NCI-H460 (cell line): ENCODE results near the gene MLIP. TPM values are rescaled to one million over a fixed set of nuclear protein-coding genes. Genes with fewer than 3 reads are reported as not detected.

Source experiments
- DNase-seq: peaks from one replicate; pipeline ENCODE4 v3.0.0-alpha.2; 2016; ENCODE audit warnings: low read depth; ENCODE audit errors: extremely low read depth
- total RNA-seq: library from RNA; depleted of rRNA; stranded (reverse); fragments of >200 nt; shearing (Covaris generic); gene quantifications from 2 replicates; pipeline ENCODE4 v1.2.3, GENCODE V29; 2014

Gene MLIP
- total RNA-seq, 1 experiment from 2014 or later: not detected

DNA sequence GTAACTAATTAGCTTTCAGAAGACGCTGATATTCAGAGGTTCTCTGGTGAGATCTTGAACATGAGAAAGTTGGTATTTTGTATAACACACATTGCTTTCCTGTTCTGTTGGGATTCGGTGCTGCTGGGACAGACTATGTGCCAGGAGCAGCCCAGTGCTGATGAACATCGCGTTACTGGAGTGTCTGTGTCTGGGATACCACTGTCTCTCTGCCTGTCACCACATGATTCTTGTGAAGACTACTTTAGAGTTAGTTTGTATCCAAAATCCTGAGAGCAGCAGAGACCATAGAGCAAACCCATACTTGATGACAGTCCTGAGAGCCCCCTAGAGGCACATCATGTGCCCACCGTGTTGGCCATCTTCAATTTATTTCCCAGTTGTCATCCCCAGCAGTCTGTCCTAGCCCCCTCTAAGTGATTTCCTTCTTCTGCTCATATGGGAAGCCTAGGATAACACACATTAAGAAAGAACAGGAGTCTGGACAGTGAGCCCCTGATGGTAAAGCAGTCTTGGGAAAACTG lies 155.2 kb downstream of the MLIP start:
- no peak for DNase-seq

DNA sequence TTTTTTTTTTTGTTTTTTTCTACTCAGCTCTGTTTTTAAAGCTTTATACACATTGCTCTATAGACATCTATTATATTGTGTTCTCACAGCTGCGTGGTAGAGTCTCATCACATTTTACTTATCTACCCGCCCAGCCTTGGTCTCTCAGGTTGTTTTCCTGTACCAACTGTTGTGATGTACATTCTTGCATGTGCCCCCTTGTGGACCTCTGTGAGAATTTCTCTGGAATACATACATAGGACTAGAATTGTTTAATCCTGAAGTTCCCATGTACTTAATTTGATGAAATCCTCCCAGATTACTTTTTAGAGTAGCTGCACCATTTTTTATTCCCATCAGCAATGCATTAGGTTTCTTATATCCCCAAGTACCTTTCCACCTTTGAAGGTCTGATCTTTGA lies 156.6 kb downstream of the MLIP start:
- peak; percentile 56 for DNase-seq

DNA sequence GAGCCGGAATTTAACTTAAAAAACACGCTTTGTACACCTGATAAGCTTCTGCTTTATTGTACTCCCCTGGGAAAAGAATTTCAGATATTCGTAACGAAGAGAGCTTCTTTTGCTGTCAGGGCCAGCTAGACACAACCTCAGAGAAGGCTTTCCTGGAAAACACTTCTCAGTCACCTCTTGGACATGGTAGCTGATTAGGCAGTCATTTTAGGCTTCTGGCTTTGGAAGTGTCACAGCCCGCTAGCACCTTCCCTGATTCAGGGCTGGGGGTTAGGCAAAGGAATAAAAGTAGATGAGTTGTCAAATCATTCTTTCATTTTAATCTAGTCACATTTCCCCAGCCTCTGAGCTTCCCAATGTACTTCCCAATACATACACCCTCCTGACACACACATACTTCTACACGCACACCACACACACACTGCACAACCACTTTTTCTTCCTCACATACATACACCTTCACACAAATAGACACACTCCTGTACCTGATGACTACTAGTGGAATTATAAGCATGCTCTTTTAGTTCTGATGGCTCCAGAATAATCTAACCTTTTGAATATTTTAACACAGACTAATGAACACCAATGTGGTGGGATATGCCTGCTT lies 162.1 kb downstream of the MLIP start:
- DNase-seq: no peak

DNA sequence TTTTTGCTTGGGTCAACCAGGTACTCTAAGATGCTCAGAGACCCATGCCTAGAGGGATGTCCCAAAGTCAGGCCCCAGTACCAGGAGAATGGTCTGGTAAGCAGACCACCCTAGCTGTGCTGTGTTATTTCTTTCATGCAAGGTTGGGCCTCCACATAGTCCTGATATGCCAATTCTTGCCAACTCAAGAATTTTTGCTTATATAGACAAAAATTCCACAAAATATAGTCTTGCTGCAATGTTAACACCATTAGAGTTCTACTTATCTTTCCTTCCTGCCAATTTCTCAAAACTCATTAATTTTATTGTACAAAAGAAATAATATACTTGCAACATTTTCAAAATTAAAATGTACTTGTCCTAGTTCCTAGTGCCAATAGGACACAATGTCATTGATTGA lies 163.1 kb downstream of the MLIP start:
- no peak for DNase-seq

DNA sequence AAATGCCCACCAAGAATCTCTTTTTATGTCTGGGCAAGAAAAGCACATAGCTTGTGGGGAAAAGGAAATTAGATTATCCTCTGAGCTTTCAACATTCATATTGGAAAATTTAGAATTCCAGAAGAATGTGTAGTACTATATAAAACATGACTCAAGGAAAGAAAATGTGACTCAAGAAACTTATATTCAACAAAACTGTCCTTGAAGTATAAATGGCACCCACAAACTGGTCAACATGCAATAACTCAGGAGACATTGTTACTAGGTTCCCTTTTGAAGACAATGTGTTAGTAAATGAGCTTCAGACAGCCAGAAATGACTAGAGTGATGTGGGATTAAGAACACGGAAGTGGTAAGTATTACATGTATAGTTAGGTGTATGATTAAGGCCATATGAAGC lies 170.9 kb downstream of the MLIP start:
- DNase-seq: no peak

DNA sequence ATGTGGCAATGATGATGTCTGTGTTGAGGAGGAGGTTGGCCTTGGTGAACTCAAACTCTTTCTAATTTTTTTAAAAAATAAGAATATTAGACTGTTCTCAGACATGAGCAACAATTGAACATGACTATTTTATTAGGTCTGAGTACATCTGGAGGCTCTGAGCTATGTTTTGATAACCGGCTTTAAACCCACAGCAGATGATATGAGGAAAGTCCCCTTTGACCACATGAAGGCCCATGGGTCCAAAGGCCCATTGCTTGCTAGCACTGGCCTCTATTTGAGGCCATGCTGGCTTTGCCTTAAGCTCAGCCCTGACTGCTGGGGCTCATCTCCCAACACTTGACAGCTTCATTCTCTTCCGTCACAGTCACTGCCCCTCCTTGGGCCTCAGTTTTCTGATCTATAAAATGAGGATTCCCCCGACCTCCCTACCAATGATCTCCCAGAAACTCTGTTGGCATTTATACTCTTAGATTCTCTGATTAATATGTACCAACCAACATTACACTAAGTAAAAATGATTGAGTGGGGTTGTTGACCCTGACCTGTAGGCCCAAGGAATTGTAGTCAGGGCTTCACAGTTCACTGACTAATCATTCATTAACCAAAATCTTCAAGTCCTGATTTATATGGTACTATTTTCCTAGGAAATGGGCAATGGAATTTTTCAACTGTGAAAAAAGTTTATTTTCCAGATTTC lies 173.1 kb downstream of the MLIP start:
- no peak for DNase-seq

DNA sequence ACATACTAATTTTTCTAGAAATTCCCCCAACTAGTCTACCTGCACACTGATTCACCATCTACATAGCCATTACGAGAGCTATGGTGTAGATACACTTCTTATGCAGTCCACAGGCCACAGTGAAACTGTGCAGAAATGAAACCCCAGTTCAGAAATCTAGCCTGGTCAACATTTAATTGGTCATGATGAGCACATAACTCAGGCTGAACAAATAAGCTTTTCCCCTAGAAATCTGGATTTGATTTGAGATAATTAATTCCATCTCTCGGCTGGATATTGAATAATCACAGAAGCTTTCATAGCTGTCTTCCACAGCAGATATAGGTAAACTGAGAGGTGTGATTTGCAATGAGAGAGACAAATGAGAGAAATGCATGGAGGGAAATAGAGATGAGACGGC lies 174.4 kb downstream of the MLIP start:
- no peak for DNase-seq

DNA sequence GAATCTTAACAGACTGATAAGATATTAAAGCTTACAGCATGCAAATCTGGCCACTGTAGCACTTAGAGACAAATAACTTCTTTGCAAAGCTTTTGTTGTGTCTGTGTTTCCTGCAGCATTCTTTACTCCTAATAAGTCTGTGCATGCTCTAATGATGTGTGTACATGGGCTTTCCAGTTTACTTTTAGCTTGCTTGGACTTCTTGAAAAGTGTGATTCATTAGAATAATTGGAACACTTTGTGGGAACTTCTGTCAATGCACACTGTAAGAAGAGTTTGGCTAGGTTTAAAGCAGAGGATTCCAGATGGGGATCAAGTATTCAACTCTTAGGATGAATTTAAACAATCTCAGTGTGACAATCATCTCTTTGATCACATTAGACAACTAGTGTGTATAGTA lies 174.9 kb downstream of the MLIP start:
- no peak for DNase-seq

DNA sequence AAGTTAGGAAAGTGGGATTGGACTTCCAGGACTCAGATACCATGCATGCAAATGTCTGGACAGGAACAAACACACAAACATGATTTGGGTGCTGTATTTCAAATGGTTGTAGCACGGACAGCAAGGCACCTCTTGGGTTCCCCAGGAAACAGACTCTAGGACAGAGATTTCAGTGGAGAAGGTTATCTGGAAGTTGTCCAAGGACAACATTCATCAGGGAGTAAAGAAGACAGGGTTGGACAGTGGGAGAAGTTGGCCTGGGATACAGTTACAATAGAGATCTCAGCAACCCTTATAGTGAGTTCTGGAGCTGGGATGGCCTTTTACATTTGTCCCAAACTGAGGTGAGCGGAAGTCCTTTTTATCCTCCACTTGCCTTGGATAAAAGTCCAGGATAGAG lies 177.2 kb downstream of the MLIP start:
- DNase-seq: no peak

DNA sequence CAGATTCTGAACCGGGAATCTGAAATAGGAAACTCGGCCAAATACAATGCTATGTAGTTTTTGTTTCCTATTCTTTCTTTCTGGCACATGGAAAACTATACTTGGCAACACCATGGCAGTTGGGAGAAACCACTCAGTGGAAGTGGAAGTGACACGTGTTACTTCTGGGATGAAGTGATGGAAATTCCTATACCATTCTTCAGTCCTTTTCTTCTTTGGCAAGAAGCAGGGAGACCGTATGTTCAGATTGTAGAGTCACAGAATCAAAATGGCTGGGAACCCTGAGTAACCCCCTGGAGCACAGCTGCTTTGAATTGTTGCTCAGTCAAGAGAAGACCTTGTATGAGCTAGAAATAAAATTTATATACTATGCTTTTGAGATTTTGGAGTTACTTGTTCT lies 178.2 kb downstream of the MLIP start:
- DNase-seq: no peak

DNA sequence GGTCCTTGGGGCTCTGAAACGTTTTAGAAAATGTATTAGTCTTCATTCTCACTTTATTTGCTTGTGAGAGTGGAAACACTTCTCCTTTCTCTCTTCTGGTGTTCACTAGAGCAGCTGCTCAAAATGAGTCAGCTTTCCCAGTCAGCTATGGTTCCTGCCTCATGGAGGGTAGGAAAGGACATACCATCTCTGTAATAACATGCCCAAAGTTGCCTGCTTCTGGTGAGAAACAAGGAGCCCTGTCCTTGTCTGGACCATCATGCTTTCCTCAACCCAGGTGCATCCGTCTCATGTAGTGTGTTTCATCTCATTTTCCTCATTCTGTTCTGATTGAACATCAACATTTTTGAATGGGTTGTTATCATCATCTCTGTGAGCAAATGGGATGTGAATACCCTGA lies 179.9 kb downstream of the MLIP start:
- DNase-seq: no peak

DNA sequence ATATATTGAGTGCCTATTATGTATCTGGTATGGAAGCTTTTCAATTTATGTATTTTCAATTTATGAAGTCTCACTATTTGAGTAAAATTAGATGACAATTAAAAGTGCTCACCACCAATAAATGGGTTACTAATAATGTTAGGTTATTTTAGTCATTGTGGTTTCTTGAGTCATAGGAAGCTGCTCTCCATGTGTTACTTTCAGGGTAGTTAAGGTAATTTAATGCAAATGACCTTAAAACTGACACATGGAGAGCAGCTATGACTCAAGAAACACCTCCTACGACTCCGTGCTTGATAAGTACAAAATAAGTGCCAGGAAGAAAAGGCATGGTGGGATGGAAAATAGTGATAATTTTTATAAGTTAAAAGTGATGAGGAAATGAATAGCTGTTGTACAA lies 180.5 kb downstream of the MLIP start:
- no peak for DNase-seq

DNA sequence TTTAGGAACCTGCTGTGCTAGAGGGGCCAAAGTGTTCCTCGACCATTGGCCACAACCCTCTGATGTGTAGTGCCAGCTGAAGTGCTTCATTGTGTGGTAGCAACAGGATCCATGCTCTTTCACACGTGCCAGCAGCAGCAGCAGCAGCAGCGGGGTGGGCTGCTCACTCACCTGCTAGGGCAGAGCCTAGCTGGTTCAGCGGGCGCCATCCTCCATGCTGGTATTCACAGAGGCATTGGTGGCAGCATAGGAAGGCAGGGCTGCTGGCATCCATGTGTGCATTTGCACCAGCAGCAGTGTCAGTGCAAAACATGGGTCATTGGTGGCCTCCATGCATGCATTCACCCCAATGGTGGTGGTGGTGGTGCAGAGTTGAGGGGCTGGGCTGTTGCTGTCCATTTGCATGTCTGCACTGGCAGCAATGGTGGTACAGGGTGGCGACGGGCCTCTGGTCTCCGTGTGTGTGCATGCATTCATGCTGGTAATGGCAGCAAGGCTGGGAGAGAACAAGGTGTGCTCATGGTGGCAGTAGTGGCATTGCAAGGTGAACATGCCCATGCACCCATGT lies 183.8 kb downstream of the MLIP start:
- DNase-seq: no peak

DNA sequence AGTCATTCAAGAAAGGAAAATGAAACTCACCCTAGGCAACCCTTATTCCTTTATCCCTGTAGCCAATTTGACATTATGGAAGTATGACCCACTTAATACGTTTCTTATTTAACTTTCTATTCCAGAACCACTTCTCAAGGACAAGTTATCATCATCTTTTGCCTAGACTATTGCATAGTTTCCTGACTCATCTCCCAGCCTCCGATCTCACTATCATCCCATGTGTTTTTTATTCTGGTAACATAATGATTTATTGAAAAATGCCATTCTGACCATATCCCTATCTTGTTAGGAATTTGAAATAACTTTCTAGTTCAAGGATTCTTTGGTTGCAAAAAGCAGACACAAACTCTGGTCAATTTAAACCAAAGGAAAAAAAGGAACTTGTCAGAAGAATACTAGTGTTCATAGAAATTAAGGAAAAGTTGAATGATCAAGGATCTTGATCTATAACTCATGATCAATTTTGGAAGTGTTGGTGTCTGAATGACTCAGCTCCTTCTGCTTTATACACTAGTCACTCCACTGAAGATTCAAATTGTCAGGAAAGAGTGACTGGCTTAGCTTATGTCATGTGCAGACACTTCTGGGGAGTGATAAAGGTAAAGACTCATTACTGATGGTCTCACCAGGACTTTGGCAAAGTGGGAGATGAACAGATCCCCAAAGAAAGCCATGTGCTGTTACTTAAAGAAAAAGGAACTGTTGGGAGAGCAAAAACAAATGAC lies 188.5 kb downstream of the MLIP start:
- DNase-seq: no peak

DNA sequence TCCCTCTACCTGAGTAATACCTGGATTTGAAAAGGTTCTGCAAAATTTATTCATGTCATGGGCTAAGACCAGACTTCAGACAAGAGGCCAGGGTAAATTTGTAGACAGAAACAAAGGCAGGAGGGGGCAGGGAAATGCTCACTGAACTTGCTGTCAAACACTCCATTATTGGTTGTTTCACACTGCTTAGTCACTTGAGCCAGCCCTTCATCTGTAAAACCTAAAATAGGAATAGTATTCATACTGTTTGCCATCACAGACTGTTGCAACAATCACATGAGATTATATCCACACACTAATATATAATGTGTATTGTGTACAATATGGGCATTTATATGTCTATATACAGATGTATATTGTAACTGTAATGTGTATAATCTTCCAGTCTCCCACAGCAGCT lies 190.5 kb downstream of the MLIP start:
- DNase-seq: no peak

DNA sequence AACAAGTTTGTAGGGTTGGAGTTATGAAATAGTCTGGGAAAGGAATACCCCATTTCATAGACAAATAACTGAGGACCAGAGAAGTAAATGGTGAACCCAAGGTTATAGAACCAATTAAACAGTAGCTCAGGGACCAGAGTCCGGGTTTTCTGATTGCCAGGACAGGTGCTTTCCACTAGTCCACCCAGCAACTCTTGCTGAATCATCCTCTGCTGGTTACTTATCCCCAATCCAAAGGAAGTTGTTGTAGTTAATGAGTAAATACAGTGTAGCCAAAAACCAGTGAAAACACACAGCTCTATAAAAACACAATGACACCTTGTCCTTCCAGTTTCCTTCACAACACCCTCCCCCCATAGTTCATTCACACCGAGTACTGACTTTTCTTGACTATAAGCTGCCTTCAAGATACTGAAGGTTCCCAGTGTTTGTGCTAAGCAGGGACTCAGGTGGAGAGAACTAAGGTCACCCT lies 196.2 kb downstream of the MLIP start:
- no peak for DNase-seq

DNA sequence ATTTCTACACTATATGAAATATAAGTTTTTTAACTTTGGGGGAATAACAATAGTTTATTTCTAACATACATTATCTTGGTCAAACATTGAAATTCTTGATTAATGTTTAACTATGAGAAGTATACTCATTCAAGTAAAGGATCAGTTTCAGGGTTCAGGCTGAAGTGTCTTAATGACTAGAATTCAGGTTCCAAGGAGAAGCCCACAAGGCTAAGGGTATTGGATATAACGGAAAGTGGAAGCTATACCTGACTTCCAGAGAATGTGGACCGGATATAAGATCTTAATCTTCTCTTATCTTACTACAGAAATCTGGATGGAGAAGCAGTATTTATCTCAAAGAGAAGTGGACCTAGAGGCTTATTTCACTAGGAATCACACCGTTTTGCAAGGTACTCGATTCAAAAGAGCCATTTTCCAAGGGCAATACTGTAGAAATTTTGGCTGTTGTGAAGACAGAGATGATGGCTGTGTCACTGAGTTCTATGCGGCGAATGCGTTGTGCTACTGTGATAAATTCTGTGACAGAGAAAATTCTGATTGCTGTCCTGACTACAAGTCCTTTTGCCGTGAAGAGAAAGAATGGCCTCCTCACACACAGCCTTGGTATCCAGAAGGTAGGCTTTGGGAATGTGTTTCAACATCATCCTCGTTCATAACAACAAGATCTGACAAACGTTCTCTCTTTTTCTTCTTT lies 197.2 kb downstream of the MLIP start, which contains the start of gene TINAG:
TINAG (plus strand) TSS at position 153 of the 697 bp plus-strand sequence; CDS start at position 263, 110 bp downstream.
- no peak for DNase-seq

DNA sequence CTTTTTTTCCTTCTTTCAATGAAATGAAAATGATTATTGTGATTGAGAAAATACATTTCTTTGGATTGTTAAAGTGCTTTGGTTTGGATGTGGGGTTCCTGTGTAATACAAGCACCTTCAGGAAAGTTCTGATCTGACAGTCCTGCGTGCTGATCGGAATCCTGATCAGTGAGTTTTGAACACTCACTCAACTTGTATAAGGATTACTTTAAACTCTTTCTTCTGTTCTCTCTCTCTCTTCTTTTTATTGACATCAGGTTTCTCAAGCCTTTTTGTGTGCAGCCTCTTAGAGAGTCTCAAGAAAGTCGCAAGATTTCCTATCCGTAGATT lies 197.7 kb downstream of the MLIP start:
- DNase-seq: no peak

DNA sequence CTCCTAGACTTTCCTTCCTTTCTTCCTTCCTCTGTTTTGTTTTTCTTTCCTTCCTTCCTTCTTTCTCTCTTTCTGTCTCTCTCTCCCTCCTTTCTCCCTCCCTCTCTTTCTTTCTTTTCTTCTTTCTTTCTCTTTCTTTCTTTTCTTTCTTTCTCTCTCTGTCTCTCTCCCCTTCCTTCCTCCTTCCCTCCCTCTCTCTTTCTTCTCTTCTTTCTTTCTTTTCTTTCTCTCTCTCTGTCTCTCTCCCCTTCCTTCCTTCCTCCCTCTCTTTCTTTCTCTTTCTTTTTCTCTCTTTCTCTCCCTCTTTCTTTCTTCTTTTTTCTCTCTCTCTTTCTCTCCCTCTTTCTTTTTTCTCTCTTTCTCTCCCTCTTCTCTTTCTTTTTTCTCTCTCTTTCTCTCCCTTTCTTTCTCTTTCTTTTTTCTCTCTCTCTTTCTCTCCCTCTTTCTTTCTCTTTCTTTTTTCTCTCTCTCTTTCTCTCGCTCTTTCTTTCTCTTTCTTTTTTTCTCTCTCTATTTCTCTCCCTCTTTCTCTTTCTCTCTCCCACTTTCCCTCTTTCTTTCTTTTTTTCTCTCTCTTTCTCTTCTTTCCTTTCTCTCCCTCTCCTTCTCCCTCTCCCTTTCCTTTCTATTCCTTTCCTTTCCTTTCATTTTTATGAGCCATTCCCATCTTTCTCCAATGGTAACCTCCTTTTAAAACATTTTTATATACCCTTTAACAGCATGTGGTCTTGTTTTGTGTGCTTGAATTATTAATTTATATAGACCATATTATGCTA lies 199.3 kb downstream of the MLIP start:
- DNase-seq: no peak

DNA sequence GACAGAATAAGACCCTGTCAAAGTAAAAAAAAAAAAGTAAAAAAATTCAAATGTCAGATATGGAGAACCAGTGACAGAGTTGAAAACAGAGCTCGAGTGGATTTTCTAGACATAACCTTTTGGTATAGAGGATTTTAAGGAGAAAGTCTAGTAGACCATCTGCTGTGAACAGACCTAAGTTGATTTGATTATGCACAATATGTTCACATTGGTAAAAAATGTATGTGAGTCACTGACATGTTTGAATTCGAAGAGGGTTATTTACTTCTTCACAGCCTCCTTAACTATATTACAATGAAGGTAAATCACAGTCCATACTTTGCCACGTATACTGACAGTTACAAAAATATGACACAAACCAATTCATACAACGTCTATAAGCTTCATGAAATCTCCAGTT lies 204.4 kb downstream of the MLIP start:
- DNase-seq: no peak
